BE2C (cell line): ENCODE measurements around the gene APC2. TPM values are rescaled to one million over a fixed set of nuclear protein-coding genes. Genes with fewer than 3 reads are reported as not detected.

Experiments
- DNase-seq: peaks from one replicate; pipeline ENCODE4 v3.0.0-alpha.2; 2020
- H3K27me3 ChIP-seq: fragments of 250-450 bp; sonication (Bioruptor Pico); 2 replicates; pipeline ENCODE4 v1.5.1; 2020; ENCODE audit warnings: mild to moderate bottlenecking
- H3K36me3 ChIP-seq: fragments of 250-450 bp; sonication (Bioruptor Pico); 2 replicates; pipeline ENCODE4 v1.5.1; 2020; ENCODE audit warnings: mild to moderate bottlenecking
- H3K4me1 ChIP-seq: fragments of 250-450 bp; sonication (Bioruptor Pico); 2 replicates; pipeline ENCODE4 v1.5.1; 2020
- H3K4me3 ChIP-seq: 2 replicates; pipeline ENCODE4 v1.5.1; 2011; ENCODE audit warnings: low read depth, low read length
- H3K9me3 ChIP-seq: fragments of 250-450 bp; sonication (Bioruptor Pico); 2 replicates; pipeline ENCODE4 v1.5.1; 2020
- polyA plus RNA-seq: library from polyadenylated mRNA; unstranded; fragments of >200 nt; gene quantifications from one replicate; pipeline ENCODE4 v1.2.1, GENCODE V29; 2012; ENCODE audit warnings: low read depth, missing spikeins; ENCODE audit not compliant: insufficient read length, insufficient read depth
- TF ChIP-seq, protein P1 (sequence below): IDR thresholded peaks from 2 replicates; pipeline ENCODE4 v1.5.1; 2012; ENCODE audit warnings: mild to moderate bottlenecking, low read depth, low read length

Gene APC2, protein sequence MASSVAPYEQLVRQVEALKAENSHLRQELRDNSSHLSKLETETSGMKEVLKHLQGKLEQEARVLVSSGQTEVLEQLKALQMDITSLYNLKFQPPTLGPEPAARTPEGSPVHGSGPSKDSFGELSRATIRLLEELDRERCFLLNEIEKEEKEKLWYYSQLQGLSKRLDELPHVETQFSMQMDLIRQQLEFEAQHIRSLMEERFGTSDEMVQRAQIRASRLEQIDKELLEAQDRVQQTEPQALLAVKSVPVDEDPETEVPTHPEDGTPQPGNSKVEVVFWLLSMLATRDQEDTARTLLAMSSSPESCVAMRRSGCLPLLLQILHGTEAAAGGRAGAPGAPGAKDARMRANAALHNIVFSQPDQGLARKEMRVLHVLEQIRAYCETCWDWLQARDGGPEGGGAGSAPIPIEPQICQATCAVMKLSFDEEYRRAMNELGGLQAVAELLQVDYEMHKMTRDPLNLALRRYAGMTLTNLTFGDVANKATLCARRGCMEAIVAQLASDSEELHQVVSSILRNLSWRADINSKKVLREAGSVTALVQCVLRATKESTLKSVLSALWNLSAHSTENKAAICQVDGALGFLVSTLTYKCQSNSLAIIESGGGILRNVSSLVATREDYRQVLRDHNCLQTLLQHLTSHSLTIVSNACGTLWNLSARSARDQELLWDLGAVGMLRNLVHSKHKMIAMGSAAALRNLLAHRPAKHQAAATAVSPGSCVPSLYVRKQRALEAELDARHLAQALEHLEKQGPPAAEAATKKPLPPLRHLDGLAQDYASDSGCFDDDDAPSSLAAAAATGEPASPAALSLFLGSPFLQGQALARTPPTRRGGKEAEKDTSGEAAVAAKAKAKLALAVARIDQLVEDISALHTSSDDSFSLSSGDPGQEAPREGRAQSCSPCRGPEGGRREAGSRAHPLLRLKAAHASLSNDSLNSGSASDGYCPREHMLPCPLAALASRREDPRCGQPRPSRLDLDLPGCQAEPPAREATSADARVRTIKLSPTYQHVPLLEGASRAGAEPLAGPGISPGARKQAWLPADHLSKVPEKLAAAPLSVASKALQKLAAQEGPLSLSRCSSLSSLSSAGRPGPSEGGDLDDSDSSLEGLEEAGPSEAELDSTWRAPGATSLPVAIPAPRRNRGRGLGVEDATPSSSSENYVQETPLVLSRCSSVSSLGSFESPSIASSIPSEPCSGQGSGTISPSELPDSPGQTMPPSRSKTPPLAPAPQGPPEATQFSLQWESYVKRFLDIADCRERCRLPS (N-terminal part only)
- polyA plus RNA-seq = 28.2 TPM

DNA sequence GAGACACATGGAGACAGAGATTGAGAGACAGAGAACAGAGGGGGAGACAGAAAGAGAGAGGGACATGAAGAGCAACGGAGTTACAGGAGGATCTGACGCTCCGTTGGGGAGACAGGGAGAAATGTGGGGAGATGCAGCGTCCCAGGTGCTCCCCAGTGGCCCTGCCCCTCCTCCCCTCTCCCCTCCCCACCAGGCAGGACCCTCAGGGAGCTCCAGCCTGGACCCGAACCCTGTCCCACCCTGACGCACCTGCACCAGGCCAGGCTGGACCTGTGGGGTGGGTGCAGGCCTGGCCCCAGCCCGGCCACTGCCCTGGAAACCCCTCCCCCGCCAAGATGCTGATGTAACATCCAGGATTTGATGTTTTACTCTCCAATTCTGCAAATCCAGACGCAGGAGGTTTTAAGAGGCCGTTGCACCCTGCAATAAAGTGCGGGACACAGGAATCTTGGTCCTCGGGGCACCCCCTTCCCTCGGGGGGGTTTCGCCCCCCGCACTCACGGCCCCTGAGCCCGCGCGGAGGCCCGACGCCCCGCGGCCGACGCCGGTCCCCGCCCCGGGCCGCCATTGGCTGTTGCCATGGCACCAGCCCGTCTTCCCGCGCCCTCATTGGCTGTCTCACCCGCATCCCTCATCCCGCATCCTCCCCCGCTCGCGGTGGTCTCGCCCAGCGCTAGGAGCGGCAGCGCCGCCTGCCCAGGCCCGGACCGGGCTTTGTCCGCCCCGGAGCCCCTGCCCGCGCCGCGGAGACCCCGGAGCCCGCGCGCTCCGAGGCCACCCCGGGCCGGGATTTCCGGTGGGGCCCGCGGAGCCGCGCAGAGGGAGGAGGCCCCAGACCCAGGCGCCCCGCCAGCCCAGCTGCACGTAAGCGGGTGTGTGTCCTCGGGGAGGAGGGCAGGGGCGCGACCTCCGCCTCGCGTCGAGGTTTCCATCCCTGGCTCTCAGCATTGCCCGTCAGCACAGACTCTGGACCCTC, at the start of gene APC2:
TSS of gene APC2 (plus strand) at position 655 of the 976 bp plus-strand sequence. CDS start 2,881 bp downstream, outside the sequence.
- TF ChIP-seq, protein P1, sequence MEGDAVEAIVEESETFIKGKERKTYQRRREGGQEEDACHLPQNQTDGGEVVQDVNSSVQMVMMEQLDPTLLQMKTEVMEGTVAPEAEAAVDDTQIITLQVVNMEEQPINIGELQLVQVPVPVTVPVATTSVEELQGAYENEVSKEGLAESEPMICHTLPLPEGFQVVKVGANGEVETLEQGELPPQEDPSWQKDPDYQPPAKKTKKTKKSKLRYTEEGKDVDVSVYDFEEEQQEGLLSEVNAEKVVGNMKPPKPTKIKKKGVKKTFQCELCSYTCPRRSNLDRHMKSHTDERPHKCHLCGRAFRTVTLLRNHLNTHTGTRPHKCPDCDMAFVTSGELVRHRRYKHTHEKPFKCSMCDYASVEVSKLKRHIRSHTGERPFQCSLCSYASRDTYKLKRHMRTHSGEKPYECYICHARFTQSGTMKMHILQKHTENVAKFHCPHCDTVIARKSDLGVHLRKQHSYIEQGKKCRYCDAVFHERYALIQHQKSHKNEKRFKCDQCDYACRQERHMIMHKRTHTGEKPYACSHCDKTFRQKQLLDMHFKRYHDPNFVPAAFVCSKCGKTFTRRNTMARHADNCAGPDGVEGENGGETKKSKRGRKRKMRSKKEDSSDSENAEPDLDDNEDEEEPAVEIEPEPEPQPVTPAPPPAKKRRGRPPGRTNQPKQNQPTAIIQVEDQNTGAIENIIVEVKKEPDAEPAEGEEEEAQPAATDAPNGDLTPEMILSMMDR = no peak
- no peaks in the 10 kb centered on the region for H3K36me3 ChIP-seq
- H3K4me1 ChIP-seq = peaks cover 21% of the 10 kb centered on the region
- DNase-seq = peak; percentile 95
- peak within 1 kb of the TSS; percentile 68 for H3K4me3 ChIP-seq
- peaks cover 6% of the 10 kb centered on the region; the same call in 1 of the 2 replicates for H3K27me3 ChIP-seq
- no peaks in the 10 kb centered on the region for H3K9me3 ChIP-seq

DNA sequence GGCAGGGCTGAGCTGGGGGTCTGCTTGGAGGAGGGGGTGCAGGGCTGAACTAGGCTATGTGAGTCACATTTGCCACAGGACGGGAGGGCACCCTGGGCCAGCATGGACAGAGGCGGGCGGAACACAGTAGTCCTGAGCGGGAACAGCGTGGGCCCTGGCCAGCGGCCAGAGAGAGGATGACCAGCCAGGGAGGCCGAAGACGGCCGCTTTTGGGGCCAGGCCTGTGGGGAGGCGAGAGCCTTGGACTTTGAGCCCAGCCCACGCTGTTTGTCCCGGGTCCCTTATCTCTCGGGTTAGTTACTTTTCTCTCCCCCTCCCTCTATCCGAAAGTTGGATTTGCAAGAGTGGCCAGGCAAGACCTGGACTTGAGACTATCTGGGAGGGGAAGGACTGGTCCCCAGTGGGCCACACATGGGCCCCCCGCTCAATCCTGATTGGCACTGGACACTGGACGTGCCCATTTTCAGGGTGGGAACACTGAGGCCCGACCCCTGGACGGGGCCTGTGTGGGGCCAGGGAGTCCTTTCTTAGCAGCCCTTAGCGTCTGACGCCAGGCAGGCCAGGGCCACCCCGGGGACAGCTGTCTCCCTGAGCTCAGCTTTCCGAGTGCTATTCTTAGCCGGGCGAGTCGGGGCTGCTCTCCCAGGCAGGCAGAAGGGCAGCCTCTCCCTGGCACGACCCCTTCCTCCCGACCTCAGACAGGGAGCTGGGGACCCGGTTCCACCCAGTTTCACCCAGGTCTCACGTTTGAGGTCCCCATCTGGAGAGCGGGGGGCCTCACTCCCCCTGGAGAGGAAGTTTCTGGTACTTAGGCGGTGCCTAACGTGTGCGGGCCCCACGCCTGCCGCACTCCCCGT, 49.4 kb upstream of the APC2 start:
- H3K4me1 ChIP-seq = peaks cover 5% of the 10 kb centered on the region
- TF ChIP-seq, protein P1 = no peak
- no peaks in the 10 kb centered on the region for H3K27me3 ChIP-seq
- DNase-seq = no peak
- H3K4me3 ChIP-seq = peak overlapping the region; percentile 51
- no peaks in the 10 kb centered on the region for H3K9me3 ChIP-seq
- H3K36me3 ChIP-seq = no peaks in the 10 kb centered on the region

DNA sequence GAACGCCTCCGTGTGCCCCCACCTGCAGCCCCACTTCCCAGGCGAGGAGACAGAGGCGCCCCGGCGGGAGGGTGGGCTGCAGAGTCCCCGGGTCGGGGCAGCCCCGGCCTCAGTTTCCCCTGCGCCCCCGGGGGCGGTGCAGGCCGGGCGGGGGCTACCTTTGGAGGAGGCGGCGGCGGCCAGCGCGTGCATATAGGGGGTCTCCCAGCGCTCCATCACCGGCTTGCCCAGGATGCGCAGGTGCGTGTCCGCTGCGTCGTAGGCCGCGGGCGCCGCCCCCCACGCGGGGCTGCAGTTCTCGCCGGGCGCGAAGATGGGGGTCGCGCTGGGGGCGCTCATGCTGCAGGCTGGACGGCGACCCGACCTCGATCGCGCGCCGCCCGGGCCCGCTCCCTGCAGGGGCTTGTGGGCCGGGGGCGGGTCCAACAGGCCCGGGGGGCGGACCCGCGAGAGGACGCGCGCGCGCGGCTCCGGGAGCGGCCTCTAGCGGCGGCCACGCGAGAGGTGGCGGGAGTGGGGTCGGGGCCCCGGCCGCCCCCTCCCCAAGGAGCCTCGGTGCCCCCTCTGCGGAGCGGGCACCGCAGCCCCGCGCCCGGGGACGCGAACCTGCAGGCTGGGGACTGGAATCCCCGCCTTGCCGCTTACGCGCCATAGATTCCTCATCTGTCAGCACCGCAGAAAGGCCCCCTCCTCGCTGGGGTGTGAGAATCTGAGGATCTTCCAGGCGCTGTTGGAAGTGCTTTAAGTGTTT, 48.6 kb upstream of the APC2 start, which contains the start of gene GAMT:
TSS of gene GAMT (minus strand) at position 405 of the 751 bp plus-strand sequence. CDS start at position 339, 66 bp downstream.
- peak within 1 kb of the TSS; percentile 51 for H3K4me3 ChIP-seq
- H3K27me3 ChIP-seq = no peaks in the 10 kb centered on the region
- no peaks in the 10 kb centered on the region for H3K4me1 ChIP-seq
- H3K9me3 ChIP-seq = no peaks in the 10 kb centered on the region
- H3K36me3 ChIP-seq = no peaks in the 10 kb centered on the region
- peak; percentile 71 for DNase-seq
- TF ChIP-seq, protein P1 = peak; percentile 26; the same call in 1 of the 2 replicates

DNA sequence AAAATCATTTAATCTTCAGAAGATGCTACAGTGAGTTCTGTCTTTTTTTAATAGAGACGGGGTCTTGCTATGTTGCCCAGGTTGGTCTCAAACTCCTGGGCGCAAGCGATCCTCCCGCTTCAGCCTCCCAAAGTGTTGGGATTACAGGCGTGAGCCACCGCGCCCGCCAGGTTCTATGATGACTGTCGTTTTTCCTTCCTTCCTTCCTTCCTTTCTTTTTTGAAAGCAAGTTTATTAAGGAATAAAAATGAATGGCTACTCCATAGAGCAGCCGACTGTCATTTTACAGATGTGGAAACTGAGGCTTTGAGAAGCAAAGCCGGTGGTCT, 48.1 kb upstream of the APC2 start:
- no peaks in the 10 kb centered on the region for H3K27me3 ChIP-seq
- TF ChIP-seq, protein P1 = no peak
- no peaks in the 10 kb centered on the region for H3K9me3 ChIP-seq
- DNase-seq = no peak
- no peaks in the 10 kb centered on the region for H3K4me1 ChIP-seq
- H3K36me3 ChIP-seq = no peaks in the 10 kb centered on the region
- peak overlapping the region; percentile 21; the same call in 1 of the 2 replicates for H3K4me3 ChIP-seq
